Neural crest cell (in vitro differentiated cells): ENCODE results near the gene SYT14. TPM values are rescaled to one million over a fixed set of nuclear protein-coding genes. Genes with fewer than 3 reads are reported as not detected.
"Not testable (repeated sequence)": the region's sequence is repeated elsewhere in the genome, so short reads cannot be mapped to it uniquely, and the experiment has no call there.

Experiments
- DNase-seq: peaks from one replicate; pipeline ENCODE4 v3.0.0; 2021; ENCODE audit warnings: low read depth, mixed read lengths, low spot score
- H3K27ac Mint-ChIP-seq: one replicate; pipeline ENCODE4 v1.8.0; 2021; ENCODE audit warnings: mild to moderate bottlenecking, mixed read lengths; ENCODE audit not compliant: unreplicated experiment
- H3K27me3 Mint-ChIP-seq: 2 replicates; pipeline ENCODE4 v1.8.0; 2021; ENCODE audit warnings: low read depth, mild to moderate bottlenecking, mixed read lengths
- H3K36me3 Mint-ChIP-seq: 2 replicates; pipeline ENCODE4 v1.8.0; 2021; ENCODE audit warnings: low read depth, mild to moderate bottlenecking, mixed read lengths
- H3K4me1 Mint-ChIP-seq: 2 replicates; pipeline ENCODE4 v1.8.0; 2021; ENCODE audit warnings: mixed read lengths
- H3K4me3 Mint-ChIP-seq: one replicate; pipeline ENCODE4 v1.8.0; 2021; ENCODE audit warnings: mild to moderate bottlenecking, mixed read lengths
- H3K9me3 Mint-ChIP-seq: 2 replicates; pipeline ENCODE4 v1.8.0; 2021; ENCODE audit warnings: mixed read lengths
- total RNA-seq: library from RNA; stranded (reverse); gene quantifications from 2 replicates; pipeline ENCODE4 v1.2.1, GENCODE V29; 2021
- TF ChIP-seq, protein P1 (sequence below): fragments of 200-600 bp; sonication (generic); conservative IDR thresholded peaks from 2 replicates; pipeline ENCODE4 v1.5.0; 2021; ENCODE audit warnings: antibody characterized with exemption, mild to moderate bottlenecking

SYT14 gene
- total RNA-seq, 1 donor from 2014 or later, result 3.6 TPM

DNA sequence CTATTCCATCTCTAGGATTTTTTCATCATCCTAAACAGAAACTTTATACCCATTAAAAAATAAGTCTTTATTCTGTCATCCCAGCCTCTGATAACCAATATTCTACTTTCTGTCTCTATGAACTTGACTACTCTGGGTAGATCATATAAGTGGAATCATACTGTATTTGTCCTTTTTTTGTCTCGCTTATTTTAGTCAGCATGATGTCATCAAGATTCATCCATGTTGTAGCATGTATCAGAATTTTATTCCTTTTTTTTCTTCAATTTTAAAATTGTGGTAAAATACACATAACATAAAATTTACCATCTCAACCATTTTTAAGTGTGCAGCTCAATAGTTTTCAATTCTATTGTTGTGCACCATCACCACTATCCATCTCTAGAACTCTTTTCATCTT, 90.0 kb downstream of the SYT14 start:
- Mint-ChIP-seq H3K27ac (no peak overlapping the region), H3K4me1 (no peaks in the 10 kb centered on the region), H3K27me3 (peaks cover 3% of the 10 kb centered on the region), H3K9me3 (peaks cover 8% of the 10 kb centered on the region), H3K36me3 (peaks cover 4% of the 10 kb centered on the region), H3K4me3 (no peak overlapping the region)
- TF ChIP-seq, protein P1, sequence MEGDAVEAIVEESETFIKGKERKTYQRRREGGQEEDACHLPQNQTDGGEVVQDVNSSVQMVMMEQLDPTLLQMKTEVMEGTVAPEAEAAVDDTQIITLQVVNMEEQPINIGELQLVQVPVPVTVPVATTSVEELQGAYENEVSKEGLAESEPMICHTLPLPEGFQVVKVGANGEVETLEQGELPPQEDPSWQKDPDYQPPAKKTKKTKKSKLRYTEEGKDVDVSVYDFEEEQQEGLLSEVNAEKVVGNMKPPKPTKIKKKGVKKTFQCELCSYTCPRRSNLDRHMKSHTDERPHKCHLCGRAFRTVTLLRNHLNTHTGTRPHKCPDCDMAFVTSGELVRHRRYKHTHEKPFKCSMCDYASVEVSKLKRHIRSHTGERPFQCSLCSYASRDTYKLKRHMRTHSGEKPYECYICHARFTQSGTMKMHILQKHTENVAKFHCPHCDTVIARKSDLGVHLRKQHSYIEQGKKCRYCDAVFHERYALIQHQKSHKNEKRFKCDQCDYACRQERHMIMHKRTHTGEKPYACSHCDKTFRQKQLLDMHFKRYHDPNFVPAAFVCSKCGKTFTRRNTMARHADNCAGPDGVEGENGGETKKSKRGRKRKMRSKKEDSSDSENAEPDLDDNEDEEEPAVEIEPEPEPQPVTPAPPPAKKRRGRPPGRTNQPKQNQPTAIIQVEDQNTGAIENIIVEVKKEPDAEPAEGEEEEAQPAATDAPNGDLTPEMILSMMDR, result no peak
- DNase-seq, result no peak

DNA sequence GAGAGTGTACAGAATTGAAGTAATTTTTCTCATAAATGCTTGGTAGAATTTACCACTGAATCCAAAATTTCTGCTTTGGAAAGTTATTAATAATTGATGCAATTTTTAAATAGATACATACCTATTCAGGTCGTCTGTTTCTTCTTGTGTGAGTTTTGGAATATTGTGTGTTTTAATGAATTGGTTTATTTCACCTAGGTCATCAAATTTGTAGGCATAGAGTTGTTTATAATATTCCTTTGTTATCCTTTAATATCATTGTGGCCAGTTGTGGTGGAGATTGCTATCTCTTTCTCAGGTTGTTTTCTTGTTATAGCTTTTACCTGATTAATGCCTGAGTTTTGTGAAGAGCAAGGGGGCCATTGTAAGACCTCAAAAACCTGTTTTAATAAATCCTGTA, 93.5 kb downstream of the SYT14 start:
- no peak overlapping the region for H3K27ac Mint-ChIP-seq
- peaks cover 14% of the 10 kb centered on the region for H3K9me3 Mint-ChIP-seq
- TF ChIP-seq, protein P1, result no peak
- no peak overlapping the region for H3K4me3 Mint-ChIP-seq
- H3K36me3 Mint-ChIP-seq, result peaks cover 4% of the 10 kb centered on the region
- H3K4me1 Mint-ChIP-seq, result no peaks in the 10 kb centered on the region
- H3K27me3 Mint-ChIP-seq, result peaks cover 3% of the 10 kb centered on the region
- no peak for DNase-seq

DNA sequence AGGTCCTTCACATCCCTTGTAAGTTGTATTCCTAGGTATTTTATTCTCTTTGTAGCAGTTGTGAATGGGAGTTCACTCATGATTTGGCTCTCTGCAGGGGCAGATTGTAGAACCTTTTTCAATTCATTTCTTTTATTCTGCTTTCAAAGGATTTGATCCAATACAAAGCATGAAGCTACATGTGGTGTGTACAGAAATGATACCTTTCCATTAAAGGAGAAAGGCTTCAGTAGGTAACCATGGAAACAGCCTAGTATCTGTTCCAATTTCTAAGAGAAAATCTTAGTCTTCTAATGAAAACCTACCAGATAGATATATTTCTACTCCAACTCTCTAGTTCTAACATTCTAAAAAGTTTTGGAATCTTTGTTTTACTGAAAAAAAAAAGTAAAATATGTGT, 105.0 kb downstream of the SYT14 start:
- no peak for DNase-seq
- Mint-ChIP-seq H3K36me3 (peaks cover 6% of the 10 kb centered on the region), H3K4me1 (peaks cover 4% of the 10 kb centered on the region), H3K27me3 (no peaks in the 10 kb centered on the region), H3K9me3 (peaks cover 6% of the 10 kb centered on the region), H3K27ac (no peak overlapping the region), H3K4me3 (no peak overlapping the region)
- TF ChIP-seq, protein P1, result no peak

DNA sequence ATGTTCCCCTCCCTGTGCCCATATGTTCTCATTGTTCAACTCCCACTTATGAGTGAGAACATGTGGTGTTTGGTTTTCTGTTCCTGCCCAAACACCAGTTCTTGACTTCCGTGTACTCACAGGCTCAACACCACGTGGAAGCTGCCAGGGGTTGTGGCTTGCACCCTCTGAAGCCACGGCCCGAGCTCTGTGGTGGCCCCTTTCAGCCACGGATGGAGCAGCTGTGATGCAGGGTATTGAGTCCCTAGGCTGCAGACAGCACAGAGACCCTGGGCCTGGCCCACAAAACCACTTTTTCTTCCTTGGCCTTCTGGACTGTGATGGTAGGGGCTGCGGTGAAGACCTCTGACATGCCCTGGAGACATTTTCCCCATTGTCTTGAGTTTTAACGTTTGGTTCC, 111.6 kb downstream of the SYT14 start:
- Mint-ChIP-seq H3K4me3 (no peak overlapping the region), H3K9me3 (peaks cover 9% of the 10 kb centered on the region), H3K4me1 (no peaks in the 10 kb centered on the region), H3K27me3 (no peaks in the 10 kb centered on the region), H3K36me3 (peaks cover 3% of the 10 kb centered on the region), H3K27ac (no peak overlapping the region)
- TF ChIP-seq, protein P1, result no peak
- no peak for DNase-seq

DNA sequence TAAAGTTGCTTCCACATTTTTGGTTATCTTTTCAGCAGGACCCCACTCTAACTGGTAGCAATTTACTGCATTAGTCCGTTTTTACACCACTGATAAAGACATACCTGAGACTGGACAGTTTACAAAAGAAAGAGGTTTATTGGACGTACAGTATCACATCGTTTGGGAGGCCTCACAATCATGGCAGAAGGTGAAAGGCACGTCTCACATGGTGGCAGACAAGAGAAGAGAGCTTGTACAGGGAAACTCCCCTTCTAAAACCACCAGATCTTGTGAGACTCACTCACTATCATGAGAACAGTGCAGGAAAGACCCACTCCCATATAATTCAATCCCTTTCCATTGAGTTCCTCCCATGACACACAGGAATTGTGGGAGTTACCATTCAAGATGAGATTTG, 112.5 kb downstream of the SYT14 start:
- not testable (repeated sequence) for H3K36me3 Mint-ChIP-seq, H3K4me1 Mint-ChIP-seq, DNase-seq, H3K27ac Mint-ChIP-seq, H3K27me3 Mint-ChIP-seq, H3K4me3 Mint-ChIP-seq, H3K9me3 Mint-ChIP-seq

DNA sequence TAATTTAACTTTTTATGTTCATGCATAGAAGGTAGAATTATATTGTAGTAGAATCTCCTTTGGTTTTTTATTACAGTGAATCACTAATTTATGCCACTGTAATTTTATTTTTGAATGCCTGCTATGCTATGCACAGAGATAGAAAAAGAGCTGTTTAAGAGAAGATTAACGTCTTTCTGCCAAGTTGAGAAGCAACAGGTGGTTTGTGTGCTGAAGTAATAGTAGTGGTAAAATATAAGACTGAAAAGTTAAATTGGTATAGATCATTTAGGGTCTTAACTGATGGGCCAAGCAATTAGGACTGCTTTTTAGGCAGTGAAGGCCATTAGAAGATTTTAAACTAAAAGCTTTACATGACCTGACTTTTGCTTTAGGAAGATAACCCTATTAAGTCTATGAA, 115.1 kb downstream of the SYT14 start:
- no peak for DNase-seq
- H3K4me1 Mint-ChIP-seq, result no peaks in the 10 kb centered on the region
- TF ChIP-seq, protein P1, result no peak
- H3K36me3 Mint-ChIP-seq, result peaks cover 3% of the 10 kb centered on the region
- no peak overlapping the region for H3K4me3 Mint-ChIP-seq
- no peak overlapping the region for H3K27ac Mint-ChIP-seq
- H3K9me3 Mint-ChIP-seq, result peaks cover 8% of the 10 kb centered on the region
- no peaks in the 10 kb centered on the region for H3K27me3 Mint-ChIP-seq
